ENCODE measurements around the gene WBP2. TPM values are rescaled to one million over a fixed set of nuclear protein-coding genes. Genes with fewer than 3 reads are reported as not detected.
"Not testable (repeated sequence)": the region's sequence is repeated elsewhere in the genome, so short reads cannot be mapped to it uniquely, and the experiment has no call there.

Gene WBP2
- polyA plus RNA-seq, 1 donor from 2014 or later: 21.7 TPM

- TF ChIP-seq EZH2 (IDR thresholded peaks at IDR 0.05; ENCODE audit: borderline replicate concordance, insufficient read depth, low read length, poor library complexity, severe bottlenecking) (no peak), POLR2AphosphoS5 (IDR thresholded peaks at IDR 0.05) (no peak)
Measured at GRCh38 chr17:75872434-75873351, 17.6 kb upstream of the WBP2 start (continued).

GRCh38 chr17:75870228-75870627 lies 15.1 kb upstream of the WBP2 start:
- H3K27ac ChIP-seq (ENCODE audit: low read length); H4K20me1 ChIP-seq (ENCODE audit: insufficient read depth); H3K9ac ChIP-seq (ENCODE audit: low read length); H3K79me2 ChIP-seq (replicated peaks; ENCODE audit: insufficient read depth, low read length); H3K27me3 ChIP-seq (ENCODE audit: insufficient read depth, low read depth, low read length); H3K4me2 ChIP-seq (ENCODE audit: low read length); H2AFZ ChIP-seq (ENCODE audit: low read depth, low read length); H3K36me3 ChIP-seq (ENCODE audit: insufficient read depth, low read length); H3K4me3 ChIP-seq (ENCODE audit: low read length); H3F3A ChIP-seq (ENCODE audit: insufficient read depth, low read length, poor library complexity, severe bottlenecking); H3K9me3 ChIP-seq (ENCODE audit: low read length); H3K9me2 ChIP-seq (ENCODE audit: insufficient read depth, low read length): not testable (repeated sequence)

GRCh38 chr17:75869282-75870141 lies 14.4 kb upstream of the WBP2 start:
- H3K27ac ChIP-seq (ENCODE audit: low read length): no peak overlapping the region
- H3K4me2 ChIP-seq (ENCODE audit: low read length): no peak overlapping the region
- H3K4me3 ChIP-seq (ENCODE audit: low read length): no peak overlapping the region
- H3K9ac ChIP-seq (ENCODE audit: low read length): no peak overlapping the region
- no peaks in the 10 kb centered on the region for H3F3A ChIP-seq (ENCODE audit: insufficient read depth, low read length, poor library complexity, severe bottlenecking)
- H3K36me3 ChIP-seq (ENCODE audit: insufficient read depth, low read length): no peaks in the 10 kb centered on the region
- H3K9me2 ChIP-seq (ENCODE audit: insufficient read depth, low read length): no peaks in the 10 kb centered on the region
- TF ChIP-seq RAD21 (conservative IDR thresholded peaks at IDR 0.05) (no peak), POLR2AphosphoS5 (IDR thresholded peaks at IDR 0.05) (no peak), REST (IDR thresholded peaks at IDR 0.05; ENCODE audit: borderline replicate concordance) (no peak), EZH2 (IDR thresholded peaks at IDR 0.05; ENCODE audit: borderline replicate concordance, insufficient read depth, low read length, poor library complexity, severe bottlenecking) (no peak)
- no peaks in the 10 kb centered on the region for H4K20me1 ChIP-seq (ENCODE audit: insufficient read depth)
- H3K27me3 ChIP-seq (ENCODE audit: insufficient read depth, low read depth, low read length): no peaks in the 10 kb centered on the region
- no peak overlapping the region for H2AFZ ChIP-seq (ENCODE audit: low read depth, low read length)
- no peaks in the 10 kb centered on the region for H3K9me3 ChIP-seq (ENCODE audit: low read length)
- no peaks in the 10 kb centered on the region for H3K79me2 ChIP-seq (replicated peaks; ENCODE audit: insufficient read depth, low read length)

- not testable (repeated sequence) for H2AFZ ChIP-seq (ENCODE audit: low read depth, low read length); H3K4me2 ChIP-seq (ENCODE audit: low read length); H3K9ac ChIP-seq (ENCODE audit: low read length); H4K20me1 ChIP-seq (ENCODE audit: insufficient read depth); H3K27ac ChIP-seq (ENCODE audit: low read length); H3K9me3 ChIP-seq (ENCODE audit: low read length); H3K4me3 ChIP-seq (ENCODE audit: low read length); H3K27me3 ChIP-seq (ENCODE audit: insufficient read depth, low read depth, low read length); H3K79me2 ChIP-seq (replicated peaks; ENCODE audit: insufficient read depth, low read length); H3K9me2 ChIP-seq (ENCODE audit: insufficient read depth, low read length); H3K36me3 ChIP-seq (ENCODE audit: insufficient read depth, low read length); H3F3A ChIP-seq (ENCODE audit: insufficient read depth, low read length, poor library complexity, severe bottlenecking)
Measured at GRCh38 chr17:75868730-75869281, 13.7 kb upstream of the WBP2 start.

- not testable (repeated sequence) for H3K79me2 ChIP-seq (replicated peaks; ENCODE audit: insufficient read depth, low read length); H3K27ac ChIP-seq (ENCODE audit: low read length); H3K27me3 ChIP-seq (ENCODE audit: insufficient read depth, low read depth, low read length)
Measured at GRCh38 chr17:75865404-75866188, 10.5 kb upstream of the WBP2 start.

GRCh38 chr17:75864887-75865286 lies 9.8 kb upstream of the WBP2 start:
- not testable (repeated sequence) for H3K27ac ChIP-seq (ENCODE audit: low read length); H3K4me3 ChIP-seq (ENCODE audit: low read length); H3K36me3 ChIP-seq (ENCODE audit: insufficient read depth, low read length); H3K27me3 ChIP-seq (ENCODE audit: insufficient read depth, low read depth, low read length); H2AFZ ChIP-seq (ENCODE audit: low read depth, low read length); H3K79me2 ChIP-seq (replicated peaks; ENCODE audit: insufficient read depth, low read length); H4K20me1 ChIP-seq (ENCODE audit: insufficient read depth); H3K9ac ChIP-seq (ENCODE audit: low read length); H3K4me2 ChIP-seq (ENCODE audit: low read length); H3K9me2 ChIP-seq (ENCODE audit: insufficient read depth, low read length); H3K9me3 ChIP-seq (ENCODE audit: low read length); H3F3A ChIP-seq (ENCODE audit: insufficient read depth, low read length, poor library complexity, severe bottlenecking)

More at GRCh38 chr17:75865404-75866188, 10.5 kb upstream of the WBP2 start:
- not testable (repeated sequence) for H3K4me3 ChIP-seq (ENCODE audit: low read length); H3K9me2 ChIP-seq (ENCODE audit: insufficient read depth, low read length); H4K20me1 ChIP-seq (ENCODE audit: insufficient read depth); H3K9ac ChIP-seq (ENCODE audit: low read length); H2AFZ ChIP-seq (ENCODE audit: low read depth, low read length); H3F3A ChIP-seq (ENCODE audit: insufficient read depth, low read length, poor library complexity, severe bottlenecking); H3K36me3 ChIP-seq (ENCODE audit: insufficient read depth, low read length); H3K4me2 ChIP-seq (ENCODE audit: low read length); H3K9me3 ChIP-seq (ENCODE audit: low read length)
